ENCODE results near the gene TTC9B.

The TTC9B gene

GRCh38 chr19:40247735-40248262 is 29.6 kb upstream of the TTC9B start:
- DNase-seq (ENCODE audit: low spot score) = no peak

DNA sequence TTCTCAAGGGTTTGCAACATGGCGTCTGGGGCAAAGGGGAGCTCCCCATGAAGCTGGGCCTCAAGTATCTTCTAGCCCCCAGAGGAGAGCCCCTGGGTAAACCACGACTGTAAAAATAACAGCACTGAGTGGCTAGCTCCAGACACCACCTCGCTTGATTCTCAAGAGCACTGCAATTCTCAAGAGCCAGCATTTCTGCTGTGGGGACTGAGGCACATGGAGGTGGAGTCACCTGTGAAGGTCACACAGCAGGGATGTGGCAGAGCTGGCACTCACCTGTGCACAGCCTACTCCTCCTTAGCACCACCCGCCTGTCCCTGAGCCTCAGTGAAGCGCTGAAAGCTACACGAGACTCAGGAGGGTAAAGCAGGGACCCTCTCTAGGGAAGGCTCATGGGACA is 29.0 kb upstream of the TTC9B start:
- no peak for DNase-seq (ENCODE audit: low spot score)

GRCh38 chr19:40246292-40247073 is 28.3 kb upstream of the TTC9B start:
- DNase-seq (ENCODE audit: low spot score) = no peak

GRCh38 chr19:40245506-40246128 is 27.4 kb upstream of the TTC9B start:
- DNase-seq (ENCODE audit: low spot score) = no peak

DNA sequence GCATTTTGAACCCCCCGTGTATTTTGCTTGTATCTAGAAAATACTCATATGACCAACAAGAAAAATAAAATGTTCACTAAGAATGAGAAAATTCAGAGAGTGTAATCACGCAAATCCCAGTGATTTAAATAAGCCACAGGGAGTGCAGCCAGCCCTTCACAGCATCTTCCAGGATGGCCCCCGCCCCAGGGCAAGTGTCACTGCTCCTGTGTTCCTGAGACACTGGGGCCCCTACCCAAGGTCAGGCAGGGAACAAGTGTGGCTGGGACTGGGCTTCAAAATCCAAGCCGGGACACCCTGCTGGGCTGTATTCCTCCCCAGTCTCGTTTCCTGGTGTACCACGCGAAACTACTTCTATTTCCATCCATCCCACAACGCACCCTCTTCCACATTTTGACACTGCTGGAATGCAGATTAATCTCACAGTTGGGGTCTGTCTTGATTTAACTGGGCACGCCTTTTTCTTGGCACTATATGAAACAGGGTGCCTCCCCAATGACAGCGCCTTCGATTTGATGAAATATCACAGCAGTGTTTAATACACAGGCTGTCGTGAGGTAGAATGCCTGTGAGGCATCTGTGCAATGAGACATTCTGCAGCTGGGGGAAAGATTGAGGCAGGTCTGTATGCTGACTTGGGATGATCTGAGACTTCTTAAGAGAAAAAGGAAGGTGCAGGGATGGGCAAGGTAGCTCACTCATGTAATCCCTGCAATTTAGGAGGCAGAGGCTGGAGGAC is 26.6 kb upstream of the TTC9B start:
- no peak for DNase-seq (ENCODE audit: low spot score)

GRCh38 chr19:40243181-40243580 is 25.0 kb upstream of the TTC9B start:
- no peak for DNase-seq (ENCODE audit: low spot score)

DNA sequence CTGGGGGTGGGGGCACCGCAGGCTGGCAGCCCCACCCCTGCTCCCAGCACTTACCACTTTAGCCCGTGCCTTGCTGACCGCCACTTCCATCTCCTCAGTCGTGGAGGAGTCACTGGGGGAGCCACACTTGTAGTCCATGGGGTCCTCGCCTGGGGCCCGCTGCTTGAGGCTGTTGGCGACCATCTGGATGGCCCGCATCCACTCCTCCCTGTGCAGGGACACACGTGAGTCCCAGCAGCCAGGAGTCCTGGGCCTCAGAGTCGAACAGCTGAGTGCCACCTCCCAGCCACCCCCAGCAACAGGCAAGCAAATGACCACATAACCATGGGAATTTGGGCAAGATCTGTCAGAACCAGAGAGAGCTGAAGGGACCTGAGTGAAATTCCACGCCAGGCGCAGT is 24.3 kb upstream of the TTC9B start:
- no peak for DNase-seq (ENCODE audit: low spot score)

GRCh38 chr19:40241809-40242384 is 23.7 kb upstream of the TTC9B start:
- peak; percentile 94 for DNase-seq (ENCODE audit: low spot score)

DNA sequence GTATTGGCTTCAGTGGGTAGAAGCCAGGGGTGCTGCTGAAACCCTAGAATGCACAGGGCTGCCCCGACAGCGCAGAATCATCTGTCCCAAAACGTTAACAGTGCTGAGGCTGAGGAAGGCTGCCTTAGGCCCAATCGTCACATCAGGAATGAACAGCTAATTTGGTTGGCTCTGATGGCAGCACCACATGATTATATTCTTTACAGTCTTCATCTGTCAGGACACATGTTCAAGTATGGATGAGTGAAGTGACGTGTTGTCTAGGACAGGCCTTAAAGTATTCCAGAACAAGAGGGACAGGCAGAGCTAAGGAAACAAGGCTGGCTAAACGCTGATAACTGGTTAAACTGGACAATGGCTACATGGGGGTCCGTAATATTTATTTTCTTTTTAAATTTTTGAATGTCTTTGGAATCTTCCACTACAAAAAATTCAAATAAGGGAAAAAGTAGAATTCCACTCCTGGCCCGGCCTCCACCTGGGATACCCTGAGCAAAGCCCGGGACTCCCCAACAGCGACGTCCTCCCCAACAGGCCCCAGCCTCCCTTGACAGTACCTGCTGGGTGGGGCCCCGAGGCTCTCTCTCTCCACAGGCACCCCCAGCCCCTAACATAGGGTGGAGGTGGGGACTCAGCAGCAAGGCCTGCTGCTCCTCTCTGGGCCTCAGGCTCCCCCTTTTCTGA is 23.1 kb upstream of the TTC9B start:
- no peak for DNase-seq (ENCODE audit: low spot score)

DNA sequence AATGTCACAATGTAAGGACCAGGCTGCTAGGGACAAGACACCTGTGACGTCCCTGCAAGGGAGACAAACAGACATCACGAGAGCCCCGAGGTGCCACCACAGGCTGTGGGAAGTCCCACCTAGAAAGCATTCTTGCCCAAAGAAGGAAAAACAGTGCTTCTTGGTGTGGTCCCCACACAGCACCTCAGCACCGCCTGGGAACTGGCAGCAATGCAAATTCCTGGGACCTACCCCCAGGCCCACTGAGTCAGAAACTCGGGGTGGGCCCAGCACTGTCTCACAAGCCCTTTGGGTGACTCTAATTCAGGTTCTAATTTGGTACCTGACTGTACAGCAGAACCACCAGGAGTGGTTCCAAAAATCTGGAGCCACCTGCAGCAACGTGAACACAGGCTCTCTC is 22.1 kb upstream of the TTC9B start:
- DNase-seq (ENCODE audit: low spot score) = no peak

DNA sequence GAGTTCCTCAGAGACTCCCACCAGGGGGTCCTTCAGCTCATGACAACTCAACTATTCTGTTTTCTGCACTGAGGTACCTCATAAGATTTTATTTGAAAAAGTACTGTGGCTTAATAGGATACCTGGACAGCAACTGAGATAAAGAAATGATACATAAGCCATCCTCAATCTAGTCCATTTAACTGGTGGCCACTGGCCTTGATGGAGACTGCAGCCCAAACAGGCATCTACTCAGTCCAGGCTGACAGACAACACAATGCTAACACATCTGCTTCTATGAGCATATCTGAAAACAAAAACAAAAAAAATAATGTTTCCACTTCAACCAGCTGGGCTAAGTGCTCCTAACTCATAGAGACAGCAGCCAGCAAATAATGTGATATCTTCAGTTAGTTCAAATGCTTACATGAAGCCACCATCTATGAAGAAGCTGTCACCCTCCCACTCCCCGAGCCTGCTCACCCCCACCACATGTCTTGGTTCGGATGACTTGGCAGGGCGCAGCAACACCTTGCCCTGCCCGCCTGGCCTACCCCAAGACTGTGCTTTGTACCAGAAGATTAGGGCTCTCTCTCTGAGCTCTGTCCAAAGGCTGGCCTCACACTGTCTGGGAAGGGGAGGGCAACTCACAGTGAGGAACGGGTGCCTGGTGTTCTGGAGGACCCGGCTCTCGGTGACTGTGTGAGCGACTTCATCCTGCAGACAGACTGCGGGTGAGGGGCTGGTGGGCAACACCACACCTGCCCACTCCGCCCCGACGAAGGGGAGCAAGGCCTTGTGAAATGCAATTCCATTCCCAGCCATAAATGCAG is 21.4 kb upstream of the TTC9B start:
- no peak for DNase-seq (ENCODE audit: low spot score)

DNA sequence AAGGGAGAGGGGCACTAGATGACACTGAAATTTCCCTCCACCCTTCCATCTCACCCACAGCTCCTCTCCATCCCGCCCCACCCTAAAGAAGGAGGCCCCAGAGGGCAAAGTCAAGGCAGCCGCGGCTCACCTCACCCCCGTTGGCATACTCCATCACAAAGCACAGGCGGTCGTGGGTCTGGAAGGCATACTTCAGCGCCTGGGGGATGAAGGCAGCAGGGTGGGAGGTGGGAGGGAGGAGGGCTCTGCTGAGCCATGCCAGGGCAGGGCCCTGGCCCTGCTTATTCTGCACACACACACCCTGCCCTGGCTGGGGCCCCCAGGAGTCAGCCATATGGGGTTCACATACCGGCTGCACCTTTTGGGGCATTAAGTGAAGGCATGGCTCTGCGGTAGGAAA is 20.6 kb upstream of the TTC9B start:
- DNase-seq (ENCODE audit: low spot score) = no peak

- DNase-seq (ENCODE audit: low spot score) = no peak
Observed at GRCh38 chr19:40237791-40238190, 19.6 kb upstream of the TTC9B start.

- DNase-seq (ENCODE audit: low spot score) = no peak
Observed at GRCh38 chr19:40236366-40236765, 18.2 kb upstream of the TTC9B start.

- DNase-seq (ENCODE audit: low spot score) = no peak
Observed at GRCh38 chr19:40236026-40236355, 17.8 kb upstream of the TTC9B start.

- no peak for DNase-seq (ENCODE audit: low spot score)
Observed at GRCh38 chr19:40235238-40236025, 17.2 kb upstream of the TTC9B start.

DNA sequence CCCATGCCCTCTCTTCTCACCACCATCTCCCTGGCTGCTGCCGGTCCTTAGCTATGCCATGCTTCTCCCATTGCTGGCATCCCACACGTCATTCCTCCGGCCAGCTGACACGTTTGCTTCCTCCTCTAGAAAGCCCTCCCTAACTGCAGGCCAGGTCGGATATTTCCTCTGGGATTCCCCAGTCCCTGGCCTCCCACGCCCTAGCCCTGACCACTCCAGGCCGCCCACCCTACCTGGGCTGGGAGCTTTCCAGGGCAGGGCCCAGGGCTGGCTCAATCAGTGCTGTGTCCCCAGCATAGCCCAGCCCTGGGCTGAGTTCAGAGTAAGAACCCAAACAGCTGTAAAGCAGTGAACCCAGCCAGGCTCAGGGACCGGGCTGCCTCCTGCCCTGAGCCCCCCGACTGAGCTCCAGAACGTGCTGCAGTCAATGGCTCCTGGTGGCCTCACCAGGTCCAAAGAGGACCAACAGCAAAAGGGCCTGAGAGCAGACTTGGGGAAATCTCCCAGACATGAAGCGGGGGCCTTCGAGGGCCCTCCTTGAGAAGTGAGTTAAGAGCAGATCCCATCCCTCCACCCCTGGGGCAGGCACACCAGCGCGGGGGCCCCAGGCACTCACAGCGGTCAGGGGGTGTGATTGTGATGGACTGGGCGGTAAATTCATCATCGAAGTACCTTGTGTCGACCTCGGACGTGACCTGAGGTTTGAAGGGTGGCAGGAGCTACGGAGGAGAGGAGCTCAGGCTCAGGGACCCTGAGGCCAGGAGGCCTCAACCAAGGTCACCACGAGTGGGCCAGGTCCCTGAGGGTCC is 16.4 kb upstream of the TTC9B start:
- no peak for DNase-seq (ENCODE audit: low spot score)

GRCh38 chr19:40233811-40234389 is 15.7 kb upstream of the TTC9B start:
- no peak for DNase-seq (ENCODE audit: low spot score)

Data from globus pallidus (tissue), 1 donor.